HepG2 (cell line): ENCODE results near the gene FRMD8. TPM values are rescaled to one million over a fixed set of nuclear protein-coding genes. Genes with fewer than 3 reads are reported as not detected.
A peak's percentile ranks its signal among the peaks of the same experiment; 100 is the strongest.

ENCODE experiments used
- ATF2 ChIP-seq: sonication (generic); formaldehyde crosslinking; IDR thresholded peaks from 2 replicates; pipeline ENCODE4 v1.4.0; 2020; ENCODE audit warnings: missing genetic modification reagents
- CREB1 ChIP-seq, 2 experiments: fragments of 450-650 bp in 1 of 2; IDR thresholded peaks; 2 replicates each; pipeline ENCODE4 v1.6.1; 2016 to 2017; ENCODE audit warnings: control low read depth in 1 of 2, mild to moderate bottlenecking in 1 of 2, missing compliant biosample characterization in 1 of 2, missing genetic modification characterization in 1 of 2
- CTCF ChIP-seq: sonication (generic); formaldehyde crosslinking; IDR thresholded peaks from 2 replicates; pipeline ENCODE4 v1.5.0; 2020; ENCODE audit warnings: mild to moderate bottlenecking, missing genetic modification reagents, moderate library complexity
- HOXA3 ChIP-seq: sonication (generic); formaldehyde crosslinking; IDR thresholded peaks from 2 replicates; pipeline ENCODE4 v1.5.0; 2020; ENCODE audit warnings: missing genetic modification reagents
- MEF2D ChIP-seq: sonication (generic); formaldehyde crosslinking; IDR thresholded peaks from 2 replicates; pipeline ENCODE4 v1.5.1; 2020; ENCODE audit warnings: mild to moderate bottlenecking, missing genetic modification reagents
- NCOR1 ChIP-seq: fragments of 200-600 bp; sonication (generic); IDR thresholded peaks from 2 replicates; pipeline ENCODE4 v1.7.0; 2017; ENCODE audit warnings: antibody characterized with exemption, low read length, borderline replicate concordance
- NFE2 ChIP-seq: sonication (generic); formaldehyde crosslinking; IDR thresholded peaks from 2 replicates; pipeline ENCODE4 v1.4.0; 2020; ENCODE audit warnings: missing genetic modification reagents
- NFIC ChIP-seq: IDR thresholded peaks from 2 replicates; pipeline ENCODE4 v1.6.1; 2012; ENCODE audit warnings: mild to moderate bottlenecking, low read length, inconsistent platforms
- NONO ChIP-seq, 2 experiments: fragments of 450-650 bp in 1 of 2; sonication (generic) in 1 of 2; formaldehyde crosslinking in 1 of 2; IDR thresholded peaks in 1 of 2; conservative IDR thresholded peaks in 1 of 2; 2 replicates each; pipeline versions ENCODE4 v1.6.1 to v1.8.0; 2017 to 2022; ENCODE audit warnings: mild to moderate bottlenecking in 1 of 2, missing genetic modification reagents in 1 of 2, moderate library complexity in 1 of 2
- PRMT3 ChIP-seq: sonication (generic); formaldehyde crosslinking; IDR thresholded peaks from 2 replicates; pipeline ENCODE4 v1.8.1; 2022; ENCODE audit warnings: low read depth, mild to moderate bottlenecking, moderate library complexity, missing genetic modification reagents, borderline replicate concordance
- SMYD3 ChIP-seq: sonication (generic); formaldehyde crosslinking; IDR thresholded peaks from 2 replicates; pipeline ENCODE4 v1.8.1; 2023; ENCODE audit warnings: mild to moderate bottlenecking, missing genetic modification reagents
- TBX2 ChIP-seq: sonication (generic); formaldehyde crosslinking; IDR thresholded peaks from 2 replicates; pipeline ENCODE4 v1.5.0; 2020; ENCODE audit warnings: missing genetic modification reagents, mild to moderate bottlenecking, borderline replicate concordance
- ZBTB10 ChIP-seq: sonication (generic); formaldehyde crosslinking; IDR thresholded peaks from 2 replicates; pipeline ENCODE4 v1.4.0; 2020; ENCODE audit warnings: missing genetic modification reagents, borderline replicate concordance
- ZBTB20 ChIP-seq: sonication (generic); formaldehyde crosslinking; IDR thresholded peaks from 2 replicates; pipeline ENCODE4 v1.8.1; 2023; ENCODE audit warnings: missing genetic modification reagents, low read depth, mild to moderate bottlenecking, borderline replicate concordance
- ZBTB43 ChIP-seq: sonication (generic); formaldehyde crosslinking; conservative IDR thresholded peaks from 2 replicates; pipeline ENCODE4 v1.4.0; 2020; ENCODE audit warnings: missing genetic modification reagents
- ZKSCAN8 ChIP-seq: IDR thresholded peaks from 2 replicates; pipeline ENCODE4 v1.6.1; 2016; ENCODE audit warnings: borderline replicate concordance, missing genetic modification reagents, missing compliant biosample characterization
- ZNF17 ChIP-seq: sonication (generic); formaldehyde crosslinking; IDR thresholded peaks from 2 replicates; pipeline ENCODE4 v1.5.0; 2020; ENCODE audit warnings: mild to moderate bottlenecking, missing genetic modification reagents
- ZNF580 ChIP-seq: IDR thresholded peaks from 2 replicates; pipeline ENCODE4 v1.6.1; 2016; ENCODE audit warnings: low read depth, borderline replicate concordance
- ZNF747 ChIP-seq: sonication (generic); formaldehyde crosslinking; IDR thresholded peaks from 2 replicates; pipeline ENCODE4 v1.8.1; 2023; ENCODE audit warnings: missing genetic modification reagents, mild to moderate bottlenecking, borderline replicate concordance
- ZNF772 ChIP-seq: sonication (generic); formaldehyde crosslinking; IDR thresholded peaks from 2 replicates; pipeline ENCODE4 v1.5.0; 2020; ENCODE audit warnings: mild to moderate bottlenecking, missing genetic modification reagents
- polyA plus RNA-seq, 8 experiments: library from polyadenylated mRNA; depleted of rRNA in 3 of 8; stranded (reverse) in 7 of 8; unstranded in 1 of 8; fragments of >200 nt; fragmentation: Illumina TruSeq in 4 of 8; extraction: Trizol in 4 of 8; gene quantifications; 2 replicates each; pipeline versions ENCODE4 v1.2.1 to v1.2.3, GENCODE V29; 2011 to 2016; ENCODE audit warnings: low read depth in 4 of 8, missing spikeins in 1 of 8, mixed read lengths in 1 of 8; ENCODE audit not compliant: insufficient read depth in 1 of 8
- total RNA-seq, 5 experiments: library from RNA; depleted of rRNA; stranded (reverse); fragments of >200 nt; fragmentation: Illumina TruSeq; extraction: Trizol; gene quantifications; 2 replicates each; pipeline ENCODE4 v1.2.3, GENCODE V29; 2016; ENCODE audit warnings: low read depth in 1 of 5

The FRMD8 gene
- total and polyA plus RNA-seq, 2 of the 13 experiments (the other 11 are each of a cell fraction or from before 2014, with no cell fraction given): 5.8 to 20.6 TPM

GRCh38 chr11:65357856-65358356 lies 28.5 kb upstream of the FRMD8 start (continued):
- TF ChIP-seq ATF2 (CRISPR knock-in tag) (peak; percentile 57; the same call in 1 of the 2 replicates), ZKSCAN8 (peak; percentile 37; the same call in 1 of the 2 replicates), NFE2 (CRISPR knock-in tag) (no peak), CREB1 (IDR thresholded peaks at IDR 0.05) (0 out of 2 replicates have a peak, but pooled peaks have one; percentile 11), CREB1 (CRISPR knock-in tag; IDR thresholded peaks at IDR 0.05) (peak; percentile 79), ZNF17 (CRISPR knock-in tag) (no peak), ZBTB10 (CRISPR knock-in tag) (no peak), NFIC (no peak), TBX2 (CRISPR knock-in tag) (peak; percentile 48; the same call in 1 of the 2 replicates), CTCF (CRISPR knock-in tag) (peak; percentile 13; the same call in 1 of the 2 replicates), PRMT3 (CRISPR knock-in tag) (no peak), HOXA3 (CRISPR knock-in tag) (peak; percentile 85), ZBTB20 (CRISPR knock-in tag) (0 out of 2 replicates have a peak, but pooled peaks have one; percentile 65), ZNF772 (CRISPR knock-in tag) (no peak), MEF2D (CRISPR knock-in tag) (peak; percentile 82; the same call in 1 of the 2 replicates), SMYD3 (CRISPR knock-in tag) (0 out of 2 replicates have a peak, but pooled peaks have one; percentile 33), ZBTB43 (CRISPR knock-in tag) (no peak), ZNF580 (CRISPR knock-in tag) (peak; percentile 59; the same call in 1 of the 2 replicates), NONO (IDR thresholded peaks at IDR 0.05) (no peak), NONO (CRISPR knock-in tag; conservative IDR thresholded peaks at IDR 0.05) (peak; percentile 93; the same call in 1 of the 2 replicates), ZNF747 (CRISPR knock-in tag) (no peak), NCOR1 (peak; percentile 95)
